ENCODE data around the gene MRPL49. TPM values are rescaled to one million over a fixed set of nuclear protein-coding genes. Genes with fewer than 3 reads are reported as not detected.
"Not testable (repeated sequence)": the region's sequence is repeated elsewhere in the genome, so short reads cannot be mapped to it uniquely, and the experiment has no call there.

MRPL49 gene
- total RNA-seq, 2 donors from 2014 or later, result 61.7 to 87.7 TPM

GRCh38 chr11:65118891-65119669 is 3.0 kb upstream of the MRPL49 start:
- peak overlapping the region; percentile 99 for H3K4me3 Mint-ChIP-seq
- not testable (repeated sequence) for H3K27me3 Mint-ChIP-seq; ATAC-seq (replicated peaks); H3K9me3 Mint-ChIP-seq
- H3K36me3 Mint-ChIP-seq (ENCODE audit: low read depth), result peaks cover 62% of the 10 kb centered on the region
- peak overlapping the region; percentile 58 for H3K27ac Mint-ChIP-seq
- H3K4me1 Mint-ChIP-seq, result peaks cover 23% of the 10 kb centered on the region

DNA sequence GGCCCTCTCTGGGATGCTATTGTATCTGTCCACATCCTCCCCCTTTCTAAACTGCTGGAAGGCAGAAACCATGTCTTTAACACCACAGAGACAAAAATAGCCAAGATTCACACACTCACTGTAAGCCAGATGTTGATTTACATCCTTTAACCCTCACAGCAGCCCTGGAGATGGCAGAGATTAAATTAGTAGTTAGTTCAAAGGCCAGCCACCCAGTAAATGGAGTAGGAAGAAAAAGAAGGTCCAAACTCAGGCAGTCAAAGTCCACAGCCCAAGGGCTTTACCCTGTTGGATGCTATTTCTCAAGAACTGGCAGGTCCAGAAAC is 2.5 kb upstream of the MRPL49 start:
- Mint-ChIP-seq H3K36me3 (ENCODE audit: low read depth) (peaks cover 67% of the 10 kb centered on the region), H3K4me1 (peaks cover 23% of the 10 kb centered on the region), H3K4me3 (peak overlapping the region; percentile 99), H3K9me3 (no peaks in the 10 kb centered on the region), H3K27ac (no peak overlapping the region), H3K27me3 (no peaks in the 10 kb centered on the region)
- no peak for ATAC-seq (replicated peaks)

DNA sequence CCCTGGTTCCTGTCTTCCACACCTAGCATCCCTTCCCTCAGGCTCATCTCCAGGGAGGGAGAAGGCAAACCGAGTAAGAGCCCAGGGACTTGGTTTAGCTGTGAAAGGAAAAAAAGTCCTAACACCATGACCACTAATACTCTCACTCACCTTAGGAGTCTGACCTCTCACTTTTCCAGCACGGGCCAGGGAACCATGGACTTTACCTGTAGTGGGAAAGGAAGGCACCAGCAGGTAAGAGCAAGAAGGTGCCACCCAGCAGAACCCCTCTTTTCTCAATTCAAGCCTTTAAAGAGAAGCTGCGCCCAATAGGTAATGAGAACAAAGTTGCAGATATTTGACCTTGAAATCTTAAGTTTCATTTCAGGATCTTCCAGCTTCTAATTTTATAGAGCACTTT is 1.3 kb upstream of the MRPL49 start:
- Mint-ChIP-seq H3K27me3 (no peaks in the 10 kb centered on the region), H3K36me3 (ENCODE audit: low read depth) (peaks cover 79% of the 10 kb centered on the region), H3K9me3 (no peaks in the 10 kb centered on the region), H3K4me1 (peaks cover 23% of the 10 kb centered on the region), H3K4me3 (peak overlapping the region; percentile 99), H3K27ac (peak overlapping the region; percentile 97)
- ATAC-seq (replicated peaks), result no peak

GRCh38 chr11:65121447-65121864 is 665 bp upstream of the MRPL49 start:
- no peak for ATAC-seq (replicated peaks)
- Mint-ChIP-seq H3K4me1 (peaks cover 23% of the 10 kb centered on the region), H3K36me3 (ENCODE audit: low read depth) (peaks cover 84% of the 10 kb centered on the region), H3K27me3 (no peaks in the 10 kb centered on the region), H3K27ac (peak overlapping the region; percentile 97), H3K4me3 (peak overlapping the region; percentile 99), H3K9me3 (no peaks in the 10 kb centered on the region)

DNA sequence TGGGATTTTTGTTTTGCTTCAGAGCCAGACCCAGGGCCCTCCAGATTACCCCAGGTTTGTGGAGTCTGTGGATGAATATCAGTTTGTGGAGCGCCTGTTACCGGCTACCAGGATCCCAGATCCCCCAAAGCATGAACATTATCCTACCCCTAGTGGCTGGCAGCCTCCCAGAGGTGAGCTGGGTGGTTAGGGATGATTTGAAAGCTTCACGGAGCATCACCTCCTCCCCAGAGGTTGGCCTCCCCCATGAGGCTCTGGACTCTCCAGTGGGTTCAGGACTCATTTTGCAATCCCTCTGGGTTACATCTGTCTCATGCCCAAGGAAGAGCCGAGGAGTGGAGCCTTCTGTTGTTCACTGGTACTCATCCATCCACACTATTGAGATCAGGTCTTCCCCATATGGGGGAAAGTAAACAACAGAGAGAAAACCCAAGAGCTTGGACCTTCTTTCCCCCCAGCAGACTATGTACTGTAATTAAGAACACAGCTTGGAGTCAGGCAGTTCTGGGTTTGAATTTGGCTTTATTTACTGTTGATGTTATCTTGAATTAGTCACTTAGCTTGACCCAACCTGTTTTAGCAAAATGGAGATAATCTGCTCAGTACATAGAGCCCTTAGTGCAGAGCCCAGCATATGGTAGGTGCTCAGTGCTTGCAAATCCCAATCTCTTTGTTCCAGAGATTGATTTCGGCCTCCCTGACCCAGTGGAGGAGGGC is 2.5 kb downstream of the MRPL49 start:
- Mint-ChIP-seq H3K9me3 (no peaks in the 10 kb centered on the region), H3K4me1 (peaks cover 15% of the 10 kb centered on the region), H3K27me3 (no peaks in the 10 kb centered on the region), H3K4me3 (peak overlapping the region; percentile 49), H3K36me3 (ENCODE audit: low read depth) (peaks cover 87% of the 10 kb centered on the region), H3K27ac (peak overlapping the region; percentile 4)
- ATAC-seq (replicated peaks), result no peak

GRCh38 chr11:65125197-65126056 is 3.3 kb downstream of the MRPL49 start:
- Mint-ChIP-seq H3K9me3 (no peaks in the 10 kb centered on the region), H3K27ac (no peak overlapping the region), H3K4me3 (no peak overlapping the region), H3K4me1 (peaks cover 10% of the 10 kb centered on the region), H3K27me3 (no peaks in the 10 kb centered on the region), H3K36me3 (ENCODE audit: low read depth) (peaks cover 87% of the 10 kb centered on the region)
- ATAC-seq (replicated peaks), result no peak

DNA sequence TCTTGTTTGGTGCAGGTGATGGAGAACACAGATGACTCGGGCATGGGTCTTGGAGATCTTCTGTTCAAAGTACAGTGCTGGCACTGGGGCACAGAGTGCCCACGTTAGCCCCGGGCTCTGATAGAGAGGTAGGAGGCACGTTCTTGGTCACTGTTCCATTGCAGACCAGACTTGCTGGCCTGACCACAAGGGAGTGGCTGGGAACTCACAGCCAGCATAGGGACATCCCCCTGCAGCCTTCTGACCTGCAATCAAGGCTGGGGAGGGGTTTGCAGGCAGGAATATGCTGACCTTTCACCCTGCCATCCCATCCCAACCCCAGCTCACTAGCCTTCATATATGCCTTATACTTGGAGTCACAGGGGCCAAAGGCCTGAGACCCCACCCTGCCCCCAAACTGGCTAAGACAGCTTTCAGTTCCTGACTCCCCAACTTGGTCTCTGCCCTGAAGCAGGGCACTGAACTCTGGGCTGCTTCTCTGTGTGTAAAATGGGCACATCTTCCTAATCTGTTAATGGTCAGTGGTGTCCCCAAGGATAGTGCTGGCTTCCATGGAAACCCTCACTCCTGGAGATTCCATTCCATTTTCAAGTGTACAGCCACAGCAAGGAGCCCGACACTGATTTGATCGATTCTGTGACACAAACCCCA is 4.6 kb downstream of the MRPL49 start:
- Mint-ChIP-seq H3K27me3 (no peaks in the 10 kb centered on the region), H3K4me1 (peaks cover 5% of the 10 kb centered on the region), H3K4me3 (no peak overlapping the region), H3K36me3 (ENCODE audit: low read depth) (peaks cover 85% of the 10 kb centered on the region), H3K27ac (no peak overlapping the region), H3K9me3 (no peaks in the 10 kb centered on the region)
- no peak for ATAC-seq (replicated peaks)

- no peaks in the 10 kb centered on the region for H3K4me1 Mint-ChIP-seq
- no peaks in the 10 kb centered on the region for H3K27me3 Mint-ChIP-seq
- no peak overlapping the region for H3K4me3 Mint-ChIP-seq
- H3K27ac Mint-ChIP-seq, result no peak overlapping the region
- ATAC-seq (replicated peaks), result no peak
- H3K36me3 Mint-ChIP-seq (ENCODE audit: low read depth), result peaks cover 86% of the 10 kb centered on the region
- H3K9me3 Mint-ChIP-seq, result no peaks in the 10 kb centered on the region
Measured at GRCh38 chr11:65127473-65128181, 5.5 kb downstream of the MRPL49 start.

DNA sequence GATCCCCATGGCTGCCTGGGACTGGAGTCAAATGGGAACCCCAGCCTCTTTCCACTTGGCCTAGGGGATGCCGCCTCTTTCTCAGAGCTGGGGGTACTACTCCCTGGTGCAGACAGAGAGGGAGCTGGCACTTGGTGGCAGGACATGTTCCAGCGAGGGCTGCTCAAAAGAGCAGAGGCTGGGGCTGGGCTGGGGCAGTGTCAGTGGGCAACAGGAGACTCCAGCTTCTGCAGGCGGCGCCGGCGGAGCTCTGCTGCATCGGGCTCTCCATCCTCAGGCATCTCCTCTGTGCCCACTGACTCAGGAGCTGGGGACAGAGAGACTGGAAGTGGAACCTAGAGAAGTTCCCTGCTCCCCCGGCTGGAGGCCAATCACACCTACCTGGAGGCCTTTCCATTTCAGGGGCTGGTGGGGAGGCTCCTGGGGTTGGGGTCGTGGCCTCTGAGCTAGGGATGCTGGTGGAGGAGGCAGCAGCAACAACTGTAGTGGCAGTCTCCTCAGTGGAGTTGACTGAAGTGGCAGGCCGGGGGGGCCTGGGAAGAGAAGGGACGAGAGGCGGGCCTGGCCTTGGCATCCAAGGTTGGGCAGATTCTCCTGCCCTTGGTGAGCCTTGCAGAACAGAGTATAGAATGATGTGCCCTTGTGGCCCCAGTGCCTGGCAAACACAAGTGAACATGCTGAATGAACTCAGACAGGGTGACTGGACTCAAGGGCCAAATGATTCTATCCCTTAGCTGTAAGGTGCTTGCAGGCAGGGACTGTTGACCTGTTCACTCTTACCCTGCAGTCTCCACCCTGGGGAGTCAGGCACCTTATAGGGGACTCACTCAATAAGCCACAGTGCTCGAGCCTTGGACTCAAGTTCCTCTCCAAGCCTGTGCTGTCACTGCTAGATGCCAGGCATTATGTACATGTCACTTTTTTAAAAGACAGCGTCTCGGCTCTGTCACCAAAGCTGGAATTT is 6.3 kb downstream of the MRPL49 start:
- Mint-ChIP-seq H3K9me3 (no peaks in the 10 kb centered on the region), H3K36me3 (ENCODE audit: low read depth) (peaks cover 95% of the 10 kb centered on the region), H3K4me1 (peaks cover 8% of the 10 kb centered on the region), H3K27ac (no peak overlapping the region), H3K27me3 (no peaks in the 10 kb centered on the region), H3K4me3 (no peak overlapping the region)
- no peak for ATAC-seq (replicated peaks)

DNA sequence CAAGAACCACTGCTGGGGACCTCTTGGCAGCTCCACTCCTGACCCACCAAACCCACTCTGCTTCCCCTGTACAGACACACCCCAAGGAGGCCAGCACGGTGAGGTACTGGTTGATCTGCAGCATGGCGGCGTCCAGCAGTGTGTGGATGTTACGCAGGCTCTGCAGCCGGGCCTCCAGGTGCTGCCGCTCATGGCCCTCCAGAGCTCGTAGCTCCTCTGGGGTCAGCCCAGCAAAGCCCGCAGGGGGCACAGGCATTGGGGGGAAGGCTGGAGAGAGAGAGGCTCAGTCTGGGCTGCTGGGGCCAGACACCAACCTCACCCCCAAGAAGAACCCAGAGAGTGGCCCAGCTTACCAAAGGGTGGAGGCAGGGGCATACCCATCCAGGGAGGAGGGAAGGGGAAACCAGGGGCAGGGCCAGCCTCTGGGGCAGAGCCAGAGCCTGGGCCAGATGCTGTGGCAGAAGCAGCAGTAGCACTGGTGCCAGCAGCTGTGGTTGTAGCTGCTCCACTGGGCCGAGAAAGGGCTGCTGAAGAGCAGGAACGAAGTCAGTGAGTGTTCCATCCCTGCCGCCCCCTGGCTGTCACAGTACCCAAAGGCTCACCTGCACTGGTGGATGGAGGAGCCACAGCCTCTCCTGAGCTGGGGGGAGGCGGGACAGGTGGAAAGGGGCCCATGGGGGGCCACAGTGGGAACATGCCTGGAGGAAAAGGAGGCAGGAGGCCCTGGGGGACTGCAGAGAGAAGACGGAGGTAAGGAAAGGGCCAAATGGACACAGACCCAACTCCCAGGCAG is 7.7 kb downstream of the MRPL49 start:
- no peak overlapping the region for H3K27ac Mint-ChIP-seq
- no peak overlapping the region for H3K4me3 Mint-ChIP-seq
- ATAC-seq (replicated peaks), result no peak
- H3K4me1 Mint-ChIP-seq, result peaks cover 8% of the 10 kb centered on the region
- no peaks in the 10 kb centered on the region for H3K27me3 Mint-ChIP-seq
- no peaks in the 10 kb centered on the region for H3K9me3 Mint-ChIP-seq
- peaks cover 98% of the 10 kb centered on the region for H3K36me3 Mint-ChIP-seq (ENCODE audit: low read depth)

- Mint-ChIP-seq H3K9me3 (no peaks in the 10 kb centered on the region), H3K4me1 (peaks cover 9% of the 10 kb centered on the region), H3K27me3 (no peaks in the 10 kb centered on the region), H3K4me3 (no peak overlapping the region), H3K27ac (peak overlapping the region; percentile 30), H3K36me3 (ENCODE audit: low read depth) (peaks cover 93% of the 10 kb centered on the region)
- no peak for ATAC-seq (replicated peaks)
Measured at GRCh38 chr11:65130631-65131416, 8.7 kb downstream of the MRPL49 start.

GRCh38 chr11:65131417-65131776 is 9.3 kb downstream of the MRPL49 start:
- Mint-ChIP-seq H3K4me3 (no peak overlapping the region), H3K9me3 (no peaks in the 10 kb centered on the region), H3K27me3 (no peaks in the 10 kb centered on the region), H3K36me3 (ENCODE audit: low read depth) (peaks cover 87% of the 10 kb centered on the region), H3K27ac (peak overlapping the region; percentile 30), H3K4me1 (peaks cover 15% of the 10 kb centered on the region)
- ATAC-seq (replicated peaks), result no peak
